Aorta (tissue), 5 donors: ENCODE measurements around the gene CCL1. TPM values are rescaled to one million over a fixed set of nuclear protein-coding genes. Genes with fewer than 3 reads are reported as not detected.
A peak's percentile ranks its signal among the peaks of the same experiment; 100 is the strongest.

Experiments used
- ATAC-seq: fragments of 200-7000 bp; cut with Tn5 transposase; one replicate; pipeline ENCODE4 v1.9.1; 2022; ENCODE audit warnings: moderate library complexity; ENCODE audit not compliant: low FRiP score
- DNase-seq, 2 donors: peaks; one replicate each; pipeline ENCODE4 v3.0.0-alpha.2; 2020
- H3K27ac ChIP-seq, 2 donors: one replicate each; pipeline ENCODE4 v1.5.1; 2013; ENCODE audit warnings: low read length in 2 of 2, mild to moderate bottlenecking in 2 of 2, moderate library complexity in 2 of 2, control low read depth in 1 of 2, inconsistent platforms in 1 of 2, low read depth in 1 of 2
- H3K27me3 ChIP-seq, 2 donors: one replicate each; pipeline ENCODE4 v1.6.1; 2013; ENCODE audit warnings: control low read depth in 1 of 2, low read length in 1 of 2, mild to moderate bottlenecking in 1 of 2, moderate library complexity in 1 of 2; ENCODE audit not compliant: insufficient read depth in 2 of 2, control insufficient read depth in 1 of 2
- H3K36me3 ChIP-seq, 2 donors: one replicate each; pipeline ENCODE4 v1.6.1; 2013; ENCODE audit warnings: control low read depth in 1 of 2, low read length in 1 of 2, mild to moderate bottlenecking in 1 of 2; ENCODE audit not compliant: insufficient read depth in 2 of 2, control insufficient read depth in 1 of 2
- H3K4me1 ChIP-seq, 2 donors: one replicate each; pipeline ENCODE4 v1.6.1; 2013; ENCODE audit warnings: low read length in 2 of 2, control low read depth in 1 of 2, mild to moderate bottlenecking in 1 of 2, moderate library complexity in 1 of 2; ENCODE audit not compliant: insufficient read depth in 2 of 2, control insufficient read depth in 1 of 2
- H3K4me3 ChIP-seq, 2 donors: one replicate each; pipeline ENCODE4 v1.5.1; 2013; ENCODE audit warnings: low read length in 2 of 2, control low read depth in 1 of 2, mild to moderate bottlenecking in 1 of 2
- H3K9me3 ChIP-seq: one replicate; pipeline ENCODE4 v1.6.1; 2013; ENCODE audit warnings: mild to moderate bottlenecking, low read length; ENCODE audit not compliant: control insufficient read depth
- WGBS, 2 donors: extraction: QIAGEN DNeasy Blood & Tissue Kit; methylation state at CpG; one replicate each; pipeline ENCODE4 v1.1.7; 2013; 5-methylcytosine and 5-hydroxymethylcytosine counted together
- intact Hi-C, 2 donors: fragments of 100-400 bp; cut with DNase I; formaldehyde crosslinking; loops; one replicate each; pipeline versions ENCODE4 v1.14.2 to v1.15.0; 2022
- polyA plus RNA-seq, 2 donors: library from polyadenylated mRNA; stranded (reverse); fragments of 200-250 nt; gene quantifications; one replicate each; pipeline ENCODE4 v1.2.3, GENCODE V29; 2013
- total RNA-seq, 2 donors: library from RNA; stranded (reverse); fragmentation: NEBNext Ultra II Directional; extraction: Animal tissue kit (Norgen Biotek cat#: 25700); gene quantifications; one replicate each; pipeline ENCODE4 v1.2.1, GENCODE V29; 2021
- donor health status: healthy with polysubstance abuse.
- donor health status: Bipolar disorder and iron deficiency.
- donor health status: DM: no; HTN: no; CAD: no.
- donor health status: DM: no; HTN: no; CAD: no.
- donor health status: DM: yes; HTN: yes; CAD: no.

CCL1 gene
- total and polyA plus RNA-seq, 4 donors: not detected

DNA sequence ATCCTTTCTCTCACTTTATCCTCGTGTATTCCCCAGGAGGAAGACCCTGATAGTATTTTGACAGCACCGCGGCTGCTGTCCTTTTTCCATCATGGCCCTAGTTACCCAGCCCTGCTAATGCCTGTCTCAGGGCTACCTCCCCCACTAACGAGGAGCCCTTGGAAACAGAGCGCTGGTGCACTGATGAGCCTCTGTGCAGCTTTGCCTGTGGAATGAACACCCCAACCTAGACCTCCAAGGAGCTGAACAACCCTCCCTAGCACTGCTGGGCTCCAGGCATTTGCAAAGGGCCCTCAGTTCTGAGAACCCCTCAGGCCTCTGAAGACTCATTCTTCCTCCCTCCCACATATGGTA lies 23.3 kb upstream of the CCL1 start:
- DNase-seq (no peak), ATAC-seq (no peak)
- Histone ChIP-seq H3K4me3 (no peak overlapping the region), H3K27ac (no peak overlapping the region), H3K36me3 (no peaks in the 10 kb centered on the region), H3K27me3 (no peaks in the 10 kb centered on the region), H3K4me1 (no peaks in the 10 kb centered on the region), H3K9me3 (no peaks in the 10 kb centered on the region)
- 87 to 88% methylated on average over 5 of the region's 5 CpGs for WGBS, 2 donors
- intact Hi-C loops: no loop called here

DNA sequence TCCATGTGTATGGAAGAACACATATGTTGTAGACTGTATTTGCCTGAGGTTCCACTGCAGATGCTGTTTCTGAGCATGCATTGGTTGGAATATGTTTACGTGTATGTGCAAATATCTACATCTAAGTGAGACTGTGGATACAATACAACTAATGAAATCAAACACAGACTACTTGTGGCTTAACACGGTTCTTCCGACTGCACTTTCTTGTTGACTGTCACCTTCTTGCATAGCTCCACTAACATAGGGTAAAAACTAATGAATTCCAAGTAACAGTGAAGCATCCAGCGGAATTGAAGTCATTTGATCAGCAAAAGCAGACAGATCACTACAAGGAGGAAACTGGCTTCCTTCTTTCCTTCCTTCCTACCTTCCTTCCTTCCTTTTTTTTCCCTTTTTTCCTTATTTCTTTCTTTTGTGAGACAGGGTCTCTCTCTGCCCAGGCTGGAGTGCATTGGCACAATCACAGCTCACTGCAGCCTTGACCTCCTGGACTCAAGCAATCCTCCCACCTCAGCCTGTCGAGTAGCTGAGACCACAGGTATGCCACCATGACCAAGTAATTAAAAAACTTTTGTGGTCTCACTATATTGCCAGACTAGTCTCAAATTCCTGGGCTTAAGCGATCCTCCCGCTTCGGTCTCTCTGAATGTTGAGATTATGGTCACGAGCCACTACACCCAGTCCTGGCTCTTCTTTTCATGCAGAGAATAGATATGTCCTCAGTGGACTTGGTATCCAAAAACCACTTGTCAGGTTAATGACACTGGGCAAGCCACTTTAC lies 22.0 kb upstream of the CCL1 start:
- H3K4me1 ChIP-seq: no peaks in the 10 kb centered on the region
- no peak overlapping the region for H3K27ac ChIP-seq
- DNase-seq: no peak
- no peak overlapping the region for H3K4me3 ChIP-seq
- ATAC-seq: no peak
- no peaks in the 10 kb centered on the region for H3K27me3 ChIP-seq
- 76% methylated on average over 9 of the region's 9 CpGs for WGBS, 2 donors
- H3K9me3 ChIP-seq: no peaks in the 10 kb centered on the region
- H3K36me3 ChIP-seq: no peaks in the 10 kb centered on the region
- intact Hi-C loops: no loop called here

DNA sequence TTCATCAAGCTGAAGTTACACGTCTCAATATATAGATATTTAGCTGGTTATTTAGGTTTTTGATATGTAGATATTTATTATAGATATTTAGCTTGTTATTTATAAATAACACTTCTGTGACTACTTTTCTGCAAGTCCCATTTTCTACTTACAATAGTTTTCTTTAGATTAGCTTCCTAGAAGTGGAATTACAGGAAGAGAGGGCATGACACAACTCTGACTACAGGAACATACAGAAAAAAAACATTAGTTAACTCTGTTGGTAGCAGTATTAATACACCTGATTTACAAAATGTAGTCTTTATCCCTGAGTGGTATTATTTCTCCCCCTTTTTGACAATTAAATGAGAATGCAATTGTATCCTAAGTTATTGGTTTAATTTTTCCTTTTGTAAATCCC lies 21.2 kb upstream of the CCL1 start:
- no peak overlapping the region for H3K27ac ChIP-seq
- ATAC-seq (no peak), DNase-seq (no peak)
- H3K36me3 ChIP-seq: no peaks in the 10 kb centered on the region
- 43 to 55% methylated on average over 1 of the region's 1 CpG for WGBS, 2 donors
- no peak overlapping the region for H3K4me3 ChIP-seq
- intact Hi-C loops: no loop called here
- no peaks in the 10 kb centered on the region for H3K27me3 ChIP-seq
- H3K4me1 ChIP-seq: no peaks in the 10 kb centered on the region
- H3K9me3 ChIP-seq: no peaks in the 10 kb centered on the region

- WGBS, 2 donors: 86 to 88% methylated on average over 3 of the region's 3 CpGs
Observed at GRCh38 chr17:34383216-34383615, 20.2 kb upstream of the CCL1 start.

DNA sequence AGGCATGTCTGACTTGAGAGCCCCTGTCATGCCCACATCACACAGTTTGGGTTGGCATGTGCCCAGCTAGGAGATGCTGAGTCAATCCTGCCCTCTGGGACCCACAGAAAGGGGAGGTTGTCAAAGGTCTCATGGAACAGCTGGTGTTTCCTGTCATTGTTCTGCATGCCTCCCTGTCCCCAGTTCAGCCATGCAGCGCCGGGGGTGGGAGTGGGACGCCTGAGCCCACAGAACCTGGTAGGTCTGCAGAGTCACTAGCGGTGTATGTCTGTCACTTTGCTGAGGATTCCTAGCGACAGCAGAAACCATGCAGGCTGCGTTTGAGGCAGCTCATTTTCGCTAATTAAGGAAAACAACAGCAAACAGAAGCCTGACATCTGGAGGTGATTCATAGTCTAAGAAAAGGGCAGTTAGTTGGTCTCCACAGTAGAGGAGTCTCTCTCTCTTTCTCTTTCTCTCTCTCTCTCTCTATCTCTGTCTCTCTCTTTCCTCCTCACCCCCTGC lies 19.6 kb upstream of the CCL1 start:
- peaks cover 0 to 2% of the 10 kb centered on the region in 2 donors for H3K27me3 ChIP-seq
- no peaks in the 10 kb centered on the region for H3K9me3 ChIP-seq
- no peak overlapping the region for H3K4me3 ChIP-seq
- DNase-seq (no peak), ATAC-seq (no peak)
- intact Hi-C loops: no loop called here
- no peaks in the 10 kb centered on the region for H3K4me1 ChIP-seq
- WGBS, 2 donors: 31 to 33% methylated on average over 7 of the region's 7 CpGs
- no peaks in the 10 kb centered on the region for H3K36me3 ChIP-seq
- no peak overlapping the region for H3K27ac ChIP-seq

More at GRCh38 chr17:34383216-34383615, 20.2 kb upstream of the CCL1 start:
- DNase-seq (no peak), ATAC-seq (no peak)
- Histone ChIP-seq H3K4me1 (no peaks in the 10 kb centered on the region), H3K27ac (no peak overlapping the region), H3K36me3 (no peaks in the 10 kb centered on the region), H3K27me3 (no peaks in the 10 kb centered on the region), H3K9me3 (no peaks in the 10 kb centered on the region), H3K4me3 (no peak overlapping the region)
- intact Hi-C loops: no loop called here

GRCh38 chr17:34379868-34380267 lies 16.8 kb upstream of the CCL1 start:
- Histone ChIP-seq H3K9me3 (no peaks in the 10 kb centered on the region), H3K36me3 (no peaks in the 10 kb centered on the region), H3K27me3 (peaks cover 0 to 2% of the 10 kb centered on the region in 2 donors), H3K4me1 (no peaks in the 10 kb centered on the region), H3K4me3 (no peak overlapping the region), H3K27ac (no peak overlapping the region)
- ATAC-seq (no peak), DNase-seq (no peak)
- 67 to 72% methylated on average over 5 of the region's 5 CpGs for WGBS, 2 donors
- intact Hi-C loops: no loop called here

- ATAC-seq (no peak), DNase-seq (peak in 1 of 2 donors; percentile 59)
- no peak overlapping the region for H3K4me3 ChIP-seq
- H3K9me3 ChIP-seq: no peaks in the 10 kb centered on the region
- H3K36me3 ChIP-seq: no peaks in the 10 kb centered on the region
- H3K27ac ChIP-seq: no peak overlapping the region
- peaks cover 0 to 2% of the 10 kb centered on the region in 2 donors for H3K27me3 ChIP-seq
- WGBS, 2 donors: 23 to 30% methylated on average over 6 of the region's 6 CpGs
- intact Hi-C loops: no loop called here
- H3K4me1 ChIP-seq: no peaks in the 10 kb centered on the region
Observed at GRCh38 chr17:34378664-34379101, 15.7 kb upstream of the CCL1 start.

DNA sequence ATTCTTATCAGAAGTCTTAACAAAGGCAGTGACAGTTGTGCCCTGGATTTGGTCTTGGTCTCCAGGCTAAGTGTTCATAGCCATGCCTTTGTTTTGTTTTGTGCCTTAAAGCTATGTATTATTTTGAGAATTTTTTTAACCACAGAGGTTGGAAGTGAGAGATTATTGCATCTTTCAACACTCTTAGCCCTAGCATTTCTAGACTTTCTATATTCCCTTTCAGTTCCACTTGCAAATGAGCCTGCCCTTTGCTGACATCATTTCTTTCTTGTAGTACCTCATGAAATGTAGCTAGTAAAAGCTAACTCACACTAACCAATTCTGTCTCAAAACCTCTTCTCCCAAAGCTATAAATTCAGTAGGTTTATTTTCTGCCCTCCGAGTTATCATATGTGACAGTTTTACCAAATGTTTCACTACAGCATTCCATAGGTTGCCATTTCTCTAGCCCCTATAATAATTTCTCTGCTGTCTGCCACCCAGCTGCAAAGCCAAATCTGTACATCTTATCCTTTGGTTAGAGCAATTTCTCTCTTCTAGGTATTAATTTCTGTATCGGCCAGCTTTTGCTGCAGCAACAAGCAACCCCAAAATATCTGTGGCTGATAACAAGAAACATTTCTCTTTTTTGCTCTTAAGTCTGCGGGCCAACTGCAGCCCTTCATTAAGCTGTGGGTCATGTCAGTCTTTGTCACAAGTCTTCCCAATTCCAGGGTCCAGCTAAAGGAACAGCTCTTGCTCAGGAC lies 14.2 kb upstream of the CCL1 start:
- WGBS, 2 donors: 69 to 80% methylated on average over 3 of the region's 3 CpGs
- Histone ChIP-seq H3K36me3 (no peaks in the 10 kb centered on the region), H3K27me3 (peaks cover 0 to 2% of the 10 kb centered on the region in 2 donors), H3K4me1 (no peaks in the 10 kb centered on the region), H3K4me3 (no peak overlapping the region), H3K27ac (no peak overlapping the region), H3K9me3 (no peaks in the 10 kb centered on the region)
- DNase-seq (no peak), ATAC-seq (no peak)
- intact Hi-C loops: no loop called here
